GM12878 (cell line): Measurements from ENCODE around the gene NLRP9. TPM values are rescaled to one million over a fixed set of nuclear protein-coding genes. Genes with fewer than 3 reads are reported as not detected.

ENCODE experiments used
- ATAC-seq: fragments of 200-7000 bp; cut with Tn5 transposase; 3 replicates; pipeline ENCODE4 v1.9.1; 2020; ENCODE audit warnings: mild to moderate bottlenecking, moderate library complexity
- BruUV-seq: library from RNA; stranded (reverse); fragments of 400-500 nt; replicated peaks from 2 replicates; lab custom pipeline; 2021; lab: Mats Ljungman, UMichigan
- CTCF ChIA-PET: fragments of 300-600 bp; sonication (Branson Sonifier 250); formaldehyde crosslinking; extraction: SDS; loops from one replicate; lab custom pipeline; 2021; ENCODE audit warnings: inconsistent platforms; lab: Yijun Ruan, JAX
- POLR2A ChIA-PET: fragments of 350-600 bp; formaldehyde crosslinking; extraction: SDS; loops from one replicate; lab custom pipeline; 2021; ENCODE audit warnings: inconsistent platforms; lab: Charles Lee
- RAD21 ChIA-PET: fragments of 300-600 bp; sonication (Branson Sonifier 250); formaldehyde crosslinking; loops from one replicate; lab custom pipeline; 2023; ENCODE audit warnings: antibody characterized with exemption; ENCODE audit not compliant: unreplicated experiment; lab: Charles Lee
- SMC1A ChIA-PET: fragments of 300-600 bp; sonication (Branson Sonifier 250); formaldehyde crosslinking; loops from one replicate; lab custom pipeline; 2023; ENCODE audit not compliant: unreplicated experiment, uncharacterized antibody; lab: Charles Lee
- DNase-seq: peaks from one replicate; pipeline ENCODE4 v3.0.0-alpha.2; 2011; ENCODE audit warnings: low read depth, low spot score
- FAIRE-seq: peaks from 3 replicates; lab custom pipeline; 2011; peaks lifted over from hg19 to GRCh38; lab: Jason Lieb, UNC
- H2AFZ ChIP-seq: 2 replicates; pipeline ENCODE4 v1.6.0; 2011; ENCODE audit warnings: low read depth, low read length, control low read depth; ENCODE audit not compliant: control insufficient read depth
- H3K27ac ChIP-seq: 2 replicates; pipeline ENCODE4 v1.5.1; 2011; ENCODE audit warnings: control low read depth; ENCODE audit not compliant: control insufficient read depth, insufficient read depth
- H3K27me3 ChIP-seq, 2 experiments: replicated peaks in 1 of 2; 2 replicates each; pipeline versions ENCODE4 v1.6.0 to v1.6.1; 2011; ENCODE audit warnings: low read length in 1 of 2; ENCODE audit not compliant: control insufficient read depth in 2 of 2, insufficient read depth in 2 of 2
- H3K36me3 ChIP-seq, 2 experiments: 2 replicates each; pipeline ENCODE4 v1.5.1; 2011; ENCODE audit warnings: low read length in 1 of 2; ENCODE audit not compliant: control insufficient read depth in 2 of 2, insufficient read depth in 2 of 2
- H3K4me1 ChIP-seq: 2 replicates; pipeline ENCODE4 v1.6.1; 2011; ENCODE audit warnings: mild to moderate bottlenecking, low read length, moderate library complexity, mixed read lengths; ENCODE audit not compliant: control insufficient read depth, insufficient read depth
- H3K4me2 ChIP-seq: 2 replicates; pipeline ENCODE4 v1.6.0; 2011; ENCODE audit warnings: control low read depth; ENCODE audit not compliant: control insufficient read depth, insufficient read depth
- H3K4me3 ChIP-seq: fragments of 200-600 bp; sonication (generic); 2 replicates; pipeline ENCODE4 v1.5.1; 2016
- H3K79me2 ChIP-seq: 2 replicates; pipeline ENCODE4 v1.6.0; 2011; ENCODE audit warnings: low read length; ENCODE audit not compliant: control insufficient read depth, insufficient read depth
- H3K9ac ChIP-seq: 2 replicates; pipeline ENCODE4 v1.8.0; 2011; ENCODE audit warnings: low read length, control low read depth, mixed read lengths; ENCODE audit not compliant: control insufficient read depth, insufficient read depth
- H3K9me3 ChIP-seq: replicated peaks from 3 replicates; pipeline ENCODE4 v1.5.1; 2011; ENCODE audit warnings: mild to moderate bottlenecking, low read length; ENCODE audit not compliant: control insufficient read depth, insufficient read depth
- H4K20me1 ChIP-seq: 2 replicates; pipeline ENCODE4 v1.6.0; 2011; ENCODE audit not compliant: control insufficient read depth, insufficient read depth
- GATAD2B ChIP-seq: fragments of 450-650 bp; conservative IDR thresholded peaks from 2 replicates; pipeline ENCODE4 v1.6.1; 2017; ENCODE audit warnings: low read depth, mild to moderate bottlenecking, moderate library complexity
- NFXL1 ChIP-seq: fragments of 450-650 bp; IDR thresholded peaks from 2 replicates; pipeline ENCODE4 v1.6.1; 2017; ENCODE audit warnings: antibody characterized with exemption, mild to moderate bottlenecking, borderline replicate concordance
- RBBP5 ChIP-seq: fragments of 200-600 bp; sonication (generic); conservative IDR thresholded peaks from 2 replicates; pipeline ENCODE4 v1.6.1; 2016
- SMAD1 ChIP-seq: fragments of 450-650 bp; IDR thresholded peaks from 2 replicates; pipeline ENCODE4 v1.6.1; 2018; ENCODE audit warnings: mild to moderate bottlenecking, low read depth; ENCODE audit not compliant: partially characterized antibody
- SMC3 ChIP-seq: IDR thresholded peaks from 2 replicates; pipeline ENCODE4 v1.6.1; 2011; ENCODE audit warnings: low read length, improper control_type of control experiment, borderline replicate concordance
- SPI1 ChIP-seq: IDR thresholded peaks from 2 replicates; pipeline ENCODE4 v1.6.1; 2011; ENCODE audit warnings: low read depth, mild to moderate bottlenecking, low read length, moderate library complexity, borderline replicate concordance; ENCODE audit not compliant: insufficient read depth
- WGBS: methylation state at CpG from one replicate; pipeline ENCODE4 v1.1.6; 2016; ENCODE audit warnings: low lambda C conversion rate; ENCODE audit not compliant: insufficient replicate concordance, insufficient coverage; ENCODE audit errors: missing lambda C conversion rate; 5-methylcytosine and 5-hydroxymethylcytosine counted together
- in situ Hi-C: fragments of 300-500 bp; cut with MboI; formaldehyde crosslinking; loops from 9 replicates; pipeline ENCODE4 v1.14.3; 2018; ENCODE audit warnings: mixed read lengths
- intact Hi-C: fragments of 100-400 bp; cut with micrococcal nuclease; formaldehyde crosslinking; loops from one replicate; pipeline ENCODE4 v1.14.2; 2022; ENCODE audit not compliant: unreplicated experiment
- polyA plus RNA-seq, 11 experiments: library from polyadenylated mRNA; depleted of rRNA in 4 of 11; unstranded in 6 of 11; stranded (reverse) in 5 of 11; fragments of >200 nt; fragmentation: Nextera tagmentation in 4 of 11; fragmentation: Illumina TruSeq in 1 of 11; extraction: Ambion mirVana in 4 of 11; extraction: Trizol in 1 of 11; gene quantifications; 1 replicate in 1 of 11; 2 replicates in 10 of 11; pipeline versions ENCODE4 v1.2.1 to v1.2.3, GENCODE V29; 2011 to 2016; ENCODE audit warnings: inconsistent platforms in 2 of 11, missing spikeins in 2 of 11, low read depth in 1 of 11
- total RNA-seq, 4 experiments: library from RNA; depleted of rRNA in 3 of 4; stranded (reverse); fragments of >200 nt in 3 of 4; fragmentation: Illumina TruSeq in 1 of 4; extraction: Trizol in 1 of 4; gene quantifications; 2 replicates each; pipeline versions ENCODE4 v1.2.1 to v1.2.3, GENCODE V29; 2013 to 2021
- TF ChIP-seq, protein P1 (sequence below): fragments of 450-650 bp; IDR thresholded peaks from 2 replicates; pipeline ENCODE4 v1.6.1; 2017; ENCODE audit warnings: mild to moderate bottlenecking
- TF ChIP-seq, protein P2 (sequence below): fragments of 450-650 bp; formaldehyde crosslinking; IDR thresholded peaks from 2 replicates; pipeline ENCODE4 v1.5.0; 2022; ENCODE audit warnings: mild to moderate bottlenecking, missing genetic modification characterization
- TF ChIP-seq, protein P3 (sequence below): fragments of 450-650 bp; IDR thresholded peaks from 2 replicates; pipeline ENCODE4 v1.6.1; 2017; ENCODE audit warnings: antibody characterized with exemption, mild to moderate bottlenecking, moderate library complexity

The NLRP9 gene
- total and polyA plus RNA-seq, 10 of the 15 experiments (the other 5 are each of a cell fraction or from before 2014, with no cell fraction given), result not detected

- WGBS, result 52% methylated on average over 2 of the region's 3 CpGs
- no peak for ATAC-seq
Measured at GRCh38 chr19:55712804-55713631, 25.2 kb downstream of the NLRP9 start.

More at GRCh38 chr19:55712804-55713631, 25.2 kb downstream of the NLRP9 start:
- no peak overlapping the region for H2AFZ ChIP-seq
- ChIA-PET POLR2A (no interaction called here), CTCF (no interaction called here), RAD21 (no interaction called here), SMC1A (no interaction called here)
- no peaks in the 10 kb centered on the region for H4K20me1 ChIP-seq
- DNase-seq (no peak), FAIRE-seq (no peak)
- H3K27ac ChIP-seq, result no peak overlapping the region
- TF ChIP-seq, protein P1, sequence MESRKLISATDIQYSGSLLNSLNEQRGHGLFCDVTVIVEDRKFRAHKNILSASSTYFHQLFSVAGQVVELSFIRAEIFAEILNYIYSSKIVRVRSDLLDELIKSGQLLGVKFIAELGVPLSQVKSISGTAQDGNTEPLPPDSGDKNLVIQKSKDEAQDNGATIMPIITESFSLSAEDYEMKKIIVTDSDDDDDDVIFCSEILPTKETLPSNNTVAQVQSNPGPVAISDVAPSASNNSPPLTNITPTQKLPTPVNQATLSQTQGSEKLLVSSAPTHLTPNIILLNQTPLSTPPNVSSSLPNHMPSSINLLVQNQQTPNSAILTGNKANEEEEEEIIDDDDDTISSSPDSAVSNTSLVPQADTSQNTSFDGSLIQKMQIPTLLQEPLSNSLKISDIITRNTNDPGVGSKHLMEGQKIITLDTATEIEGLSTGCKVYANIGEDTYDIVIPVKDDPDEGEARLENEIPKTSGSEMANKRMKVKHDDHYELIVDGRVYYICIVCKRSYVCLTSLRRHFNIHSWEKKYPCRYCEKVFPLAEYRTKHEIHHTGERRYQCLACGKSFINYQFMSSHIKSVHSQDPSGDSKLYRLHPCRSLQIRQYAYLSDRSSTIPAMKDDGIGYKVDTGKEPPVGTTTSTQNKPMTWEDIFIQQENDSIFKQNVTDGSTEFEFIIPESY, result no peak
- no peak for TF ChIP-seq RBBP5
- TF ChIP-seq, protein P2, sequence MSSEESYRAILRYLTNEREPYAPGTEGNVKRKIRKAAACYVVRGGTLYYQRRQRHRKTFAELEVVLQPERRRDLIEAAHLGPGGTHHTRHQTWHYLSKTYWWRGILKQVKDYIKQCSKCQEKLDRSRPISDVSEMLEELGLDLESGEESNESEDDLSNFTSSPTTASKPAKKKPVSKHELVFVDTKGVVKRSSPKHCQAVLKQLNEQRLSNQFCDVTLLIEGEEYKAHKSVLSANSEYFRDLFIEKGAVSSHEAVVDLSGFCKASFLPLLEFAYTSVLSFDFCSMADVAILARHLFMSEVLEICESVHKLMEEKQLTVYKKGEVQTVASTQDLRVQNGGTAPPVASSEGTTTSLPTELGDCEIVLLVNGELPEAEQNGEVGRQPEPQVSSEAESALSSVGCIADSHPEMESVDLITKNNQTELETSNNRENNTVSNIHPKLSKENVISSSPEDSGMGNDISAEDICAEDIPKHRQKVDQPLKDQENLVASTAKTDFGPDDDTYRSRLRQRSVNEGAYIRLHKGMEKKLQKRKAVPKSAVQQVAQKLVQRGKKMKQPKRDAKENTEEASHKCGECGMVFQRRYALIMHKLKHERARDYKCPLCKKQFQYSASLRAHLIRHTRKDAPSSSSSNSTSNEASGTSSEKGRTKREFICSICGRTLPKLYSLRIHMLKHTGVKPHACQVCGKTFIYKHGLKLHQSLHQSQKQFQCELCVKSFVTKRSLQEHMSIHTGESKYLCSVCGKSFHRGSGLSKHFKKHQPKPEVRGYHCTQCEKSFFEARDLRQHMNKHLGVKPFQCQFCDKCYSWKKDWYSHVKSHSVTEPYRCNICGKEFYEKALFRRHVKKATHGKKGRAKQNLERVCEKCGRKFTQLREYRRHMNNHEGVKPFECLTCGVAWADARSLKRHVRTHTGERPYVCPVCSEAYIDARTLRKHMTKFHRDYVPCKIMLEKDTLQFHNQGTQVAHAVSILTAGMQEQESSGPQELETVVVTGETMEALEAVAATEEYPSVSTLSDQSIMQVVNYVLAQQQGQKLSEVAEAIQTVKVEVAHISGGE (CRISPR knock-in tag), result no peak
- no peak for TF ChIP-seq SMC3
- TF ChIP-seq NFXL1, result no peak
- no peak for TF ChIP-seq SPI1
- TF ChIP-seq GATAD2B, result no peak
- no peak for TF ChIP-seq SMAD1
- TF ChIP-seq, protein P3, sequence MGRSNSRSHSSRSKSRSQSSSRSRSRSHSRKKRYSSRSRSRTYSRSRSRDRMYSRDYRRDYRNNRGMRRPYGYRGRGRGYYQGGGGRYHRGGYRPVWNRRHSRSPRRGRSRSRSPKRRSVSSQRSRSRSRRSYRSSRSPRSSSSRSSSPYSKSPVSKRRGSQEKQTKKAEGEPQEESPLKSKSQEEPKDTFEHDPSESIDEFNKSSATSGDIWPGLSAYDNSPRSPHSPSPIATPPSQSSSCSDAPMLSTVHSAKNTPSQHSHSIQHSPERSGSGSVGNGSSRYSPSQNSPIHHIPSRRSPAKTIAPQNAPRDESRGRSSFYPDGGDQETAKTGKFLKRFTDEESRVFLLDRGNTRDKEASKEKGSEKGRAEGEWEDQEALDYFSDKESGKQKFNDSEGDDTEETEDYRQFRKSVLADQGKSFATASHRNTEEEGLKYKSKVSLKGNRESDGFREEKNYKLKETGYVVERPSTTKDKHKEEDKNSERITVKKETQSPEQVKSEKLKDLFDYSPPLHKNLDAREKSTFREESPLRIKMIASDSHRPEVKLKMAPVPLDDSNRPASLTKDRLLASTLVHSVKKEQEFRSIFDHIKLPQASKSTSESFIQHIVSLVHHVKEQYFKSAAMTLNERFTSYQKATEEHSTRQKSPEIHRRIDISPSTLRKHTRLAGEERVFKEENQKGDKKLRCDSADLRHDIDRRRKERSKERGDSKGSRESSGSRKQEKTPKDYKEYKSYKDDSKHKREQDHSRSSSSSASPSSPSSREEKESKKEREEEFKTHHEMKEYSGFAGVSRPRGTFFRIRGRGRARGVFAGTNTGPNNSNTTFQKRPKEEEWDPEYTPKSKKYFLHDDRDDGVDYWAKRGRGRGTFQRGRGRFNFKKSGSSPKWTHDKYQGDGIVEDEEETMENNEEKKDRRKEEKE, result no peak
- no peak overlapping the region for H3K9ac ChIP-seq
- H3K4me1 ChIP-seq, result no peaks in the 10 kb centered on the region
- no TSS peak for BruUV-seq
- no peaks in the 10 kb centered on the region for H3K36me3 ChIP-seq
- in situ Hi-C loops (no loop called here), intact Hi-C loops (no loop called here)
- H3K4me3 ChIP-seq, result no peak overlapping the region
- H3K27me3 ChIP-seq, result no peaks in the 10 kb centered on the region
- no peak overlapping the region for H3K4me2 ChIP-seq
- no peaks in the 10 kb centered on the region; the same call in 2 of the 3 replicates for H3K9me3 ChIP-seq
- no peaks in the 10 kb centered on the region for H3K79me2 ChIP-seq
